GM19468 (cell line): ENCODE measurements around the gene DNAAF8.

Source experiments
- ATAC-seq: cut with Tn5 transposase; IDR thresholded peaks from one replicate; pipeline ENCODE4 v1.9.1; 2021; ENCODE audit warnings: mild to moderate bottlenecking, moderate library complexity, moderate number of reproducible peaks; ENCODE audit not compliant: unreplicated experiment; ENCODE audit errors: extremely low read depth

The DNAAF8 gene

DNA sequence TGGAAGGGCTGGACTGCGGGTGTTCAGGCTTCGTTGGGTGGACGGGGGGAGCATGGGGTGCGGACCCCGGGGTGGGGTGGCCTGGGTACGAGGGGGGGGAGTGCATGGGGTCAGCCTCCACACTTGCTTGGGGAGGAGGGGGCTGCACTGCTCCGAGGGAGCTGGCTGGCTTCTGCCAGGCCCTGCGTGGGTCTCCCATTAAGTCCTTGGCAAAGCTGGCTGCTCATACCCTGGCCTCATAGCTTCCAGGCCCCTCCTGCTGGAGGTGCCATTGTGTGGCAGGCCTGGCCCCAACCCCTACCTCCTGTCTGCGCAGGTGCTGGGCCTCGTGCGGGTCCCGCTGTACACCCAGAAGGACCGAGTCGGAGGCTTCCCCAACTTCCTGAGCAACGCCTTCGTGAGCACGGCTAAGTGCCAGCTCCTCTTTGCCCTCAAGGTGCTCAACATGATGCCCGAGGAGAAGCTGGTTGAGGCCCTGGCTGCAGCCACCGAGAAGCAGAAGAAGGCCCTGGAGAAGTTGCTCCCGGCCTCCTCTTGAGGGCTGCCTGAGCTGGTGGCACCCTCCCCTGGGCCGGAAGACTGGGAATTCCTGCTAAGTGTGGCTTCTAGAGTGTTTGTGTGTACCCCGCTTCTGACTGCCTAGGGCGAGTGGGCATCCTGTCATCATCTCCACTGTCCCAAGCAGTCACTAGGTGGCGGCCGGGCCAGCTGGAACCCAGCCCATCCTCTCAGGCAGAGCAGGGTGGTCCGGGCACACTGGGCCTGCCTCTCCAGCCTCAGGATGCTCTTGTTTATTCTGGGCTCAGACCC, 39.5 kb upstream of the DNAAF8 start:
- ATAC-seq = no peak

DNA sequence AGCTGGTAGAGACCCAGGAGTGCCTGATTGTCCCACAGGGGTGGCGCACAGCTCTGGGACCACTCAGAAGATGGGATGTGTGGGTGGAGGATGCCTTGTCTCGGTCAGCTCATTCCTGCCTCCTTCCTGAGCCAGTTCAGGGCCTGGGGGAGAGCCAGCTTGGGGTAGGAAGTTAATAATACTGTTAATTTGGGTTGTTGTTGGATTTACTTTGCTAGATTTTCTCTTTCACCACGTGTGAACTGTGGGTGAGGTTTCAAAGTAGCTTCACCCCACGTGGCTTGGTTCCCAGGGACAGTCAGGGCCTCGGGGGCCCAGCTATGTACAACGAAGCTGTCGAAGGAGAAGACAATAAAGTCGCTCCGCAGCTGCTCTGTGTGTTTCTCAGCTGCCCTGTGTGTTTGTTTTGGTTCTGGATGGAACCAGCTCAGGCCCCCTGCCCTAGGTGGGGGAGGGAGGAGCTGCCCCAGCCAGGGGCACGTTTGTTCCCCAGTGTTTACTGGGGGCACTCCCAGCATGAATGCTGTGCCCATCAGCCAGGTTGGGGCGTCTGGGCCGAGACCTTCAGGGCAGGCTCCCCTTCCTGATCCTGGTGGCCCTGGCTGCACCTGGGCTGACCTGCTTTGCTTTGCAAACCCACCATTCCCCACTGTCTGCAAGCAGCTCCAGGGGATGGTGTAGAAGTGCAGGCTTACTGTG, 38.7 kb upstream of the DNAAF8 start:
- no peak for ATAC-seq

DNA sequence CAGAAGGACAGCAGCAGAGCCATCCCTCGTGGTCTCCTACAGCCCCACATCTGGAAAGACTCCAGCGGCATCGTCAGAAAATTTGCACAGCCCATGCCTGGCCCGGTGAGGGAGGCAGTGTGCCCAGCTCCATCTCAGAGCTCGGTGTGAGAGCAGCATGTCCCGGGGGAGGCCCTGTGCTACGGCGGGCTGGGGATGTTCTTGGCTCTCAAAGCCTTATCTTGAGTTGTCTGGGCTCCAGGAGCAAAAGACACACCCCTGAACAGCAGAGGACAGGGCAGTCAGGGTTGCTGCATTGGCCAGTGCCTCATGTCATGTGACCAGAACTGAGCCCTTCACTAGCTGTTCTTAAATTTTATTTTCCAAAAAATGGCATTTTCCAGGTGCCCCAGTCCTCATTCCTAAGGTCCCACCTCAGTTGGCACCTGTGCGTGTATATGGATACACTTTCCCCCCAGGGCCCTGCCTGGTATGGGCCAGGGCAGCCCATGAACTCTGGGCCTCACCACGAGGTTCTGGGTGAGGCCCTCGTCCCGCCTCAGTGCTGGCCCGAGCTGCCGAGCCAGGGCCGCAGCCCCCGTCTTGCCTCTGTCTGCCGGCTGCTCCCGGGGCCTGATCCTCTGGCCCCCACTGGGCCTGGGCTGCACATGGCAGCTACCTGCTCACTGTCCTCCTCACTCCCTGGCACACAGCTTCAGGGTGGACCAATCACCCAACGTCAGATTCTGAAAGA, 38.0 kb upstream of the DNAAF8 start:
- no peak for ATAC-seq

DNA sequence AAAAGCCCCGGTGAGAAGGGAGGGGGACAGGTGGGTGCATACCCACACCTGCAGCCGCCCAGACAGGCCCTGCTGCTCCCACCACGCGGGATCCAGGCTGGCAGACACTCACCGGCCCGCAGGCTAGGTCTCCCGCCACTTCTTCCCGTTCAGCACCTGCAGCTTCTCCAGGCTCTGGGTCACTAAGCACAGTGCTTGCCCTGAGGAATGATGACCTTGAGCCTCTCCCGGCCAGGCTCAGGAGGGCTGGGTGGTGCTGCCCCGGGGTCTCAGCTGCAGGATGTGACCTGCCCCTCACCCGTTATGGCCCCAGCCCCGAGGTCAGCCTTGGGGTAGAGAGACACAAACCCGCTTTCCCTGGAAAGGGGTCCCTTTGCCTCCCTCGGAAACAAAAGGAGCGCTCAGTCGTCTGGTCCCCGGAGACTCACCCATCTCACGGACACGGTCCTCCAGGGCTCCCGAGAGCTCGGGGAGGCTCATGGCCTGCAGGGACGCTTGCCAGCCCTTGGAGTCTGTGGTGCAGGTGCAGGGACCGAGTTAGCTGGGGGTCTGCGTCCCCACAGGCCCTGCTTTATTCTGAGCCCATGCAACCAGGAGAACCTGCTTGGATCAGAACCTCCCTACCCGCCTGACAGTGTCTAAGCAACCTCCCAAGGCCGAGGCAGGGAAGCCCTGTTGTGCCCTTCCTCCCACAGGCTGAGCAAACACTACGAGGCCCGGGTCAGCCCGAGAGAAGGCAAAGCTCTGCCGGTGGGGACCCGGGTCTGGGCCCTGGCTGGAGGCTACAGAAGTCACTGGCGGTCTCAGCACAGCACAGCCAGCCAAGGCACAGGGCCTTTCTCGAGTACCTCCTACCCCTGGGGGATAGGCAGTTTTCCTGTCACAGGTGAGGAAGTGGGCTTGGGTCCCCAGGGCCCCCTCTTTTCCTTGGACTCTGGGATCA, 37.2 kb upstream of the DNAAF8 start:
- no peak for ATAC-seq

DNA sequence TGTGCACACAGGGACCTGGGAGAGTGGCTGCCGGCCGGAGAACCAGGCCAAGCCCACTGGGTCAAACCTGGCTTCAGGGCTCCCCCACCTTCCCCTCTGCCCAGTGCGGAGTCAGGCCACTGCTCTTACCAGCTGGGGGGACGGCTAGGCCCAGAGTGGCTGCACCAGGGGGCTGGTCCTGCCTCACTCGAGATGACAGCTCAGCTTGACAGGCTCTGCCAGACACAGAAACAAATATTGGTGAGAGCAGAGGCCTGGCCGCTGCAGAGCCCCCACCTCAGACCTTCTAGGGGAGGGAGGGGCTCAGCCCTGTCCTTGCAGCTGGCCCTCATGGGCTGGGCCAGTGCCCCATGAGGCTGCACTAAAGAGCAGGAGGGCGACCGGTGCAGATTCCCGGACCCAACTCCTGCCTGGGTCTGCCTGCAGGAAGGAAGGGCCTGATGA, 36.5 kb upstream of the DNAAF8 start:
- no peak for ATAC-seq

DNA sequence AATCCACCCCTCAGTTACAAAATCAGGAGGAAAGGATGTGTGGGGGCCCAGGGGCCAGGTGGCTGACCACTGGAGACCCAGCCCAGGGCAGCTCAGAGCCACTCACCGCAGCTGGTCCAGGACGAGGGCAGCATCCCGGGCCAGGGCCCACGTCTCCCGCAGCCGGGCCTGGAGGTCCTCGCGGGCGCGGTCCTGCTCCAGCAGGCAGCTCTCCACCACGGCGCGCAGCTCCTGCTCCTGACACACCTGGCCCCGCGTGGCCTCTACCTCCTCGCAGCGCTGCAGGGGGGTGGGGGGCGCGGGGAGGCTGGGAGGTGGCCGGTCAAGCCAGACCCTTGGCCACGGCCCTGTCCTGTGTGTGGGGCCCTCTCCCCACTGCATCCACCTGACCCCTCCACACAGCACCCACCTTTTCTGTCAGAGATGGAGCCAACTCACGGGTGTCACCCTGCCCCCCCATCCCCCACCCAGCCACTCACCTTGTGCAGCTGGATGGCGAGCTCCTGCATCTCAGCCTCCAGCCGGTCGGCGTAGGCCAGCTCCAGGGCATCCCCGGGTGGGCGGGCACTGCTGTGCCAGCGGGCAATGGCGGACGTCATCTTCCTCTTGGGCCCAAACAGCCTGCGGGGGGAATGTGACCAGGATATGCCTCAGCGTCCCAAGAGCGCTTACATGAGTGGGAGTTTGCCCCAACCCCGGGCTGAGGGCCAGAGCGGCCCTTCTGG, 35.9 kb upstream of the DNAAF8 start:
- ATAC-seq = no peak

DNA sequence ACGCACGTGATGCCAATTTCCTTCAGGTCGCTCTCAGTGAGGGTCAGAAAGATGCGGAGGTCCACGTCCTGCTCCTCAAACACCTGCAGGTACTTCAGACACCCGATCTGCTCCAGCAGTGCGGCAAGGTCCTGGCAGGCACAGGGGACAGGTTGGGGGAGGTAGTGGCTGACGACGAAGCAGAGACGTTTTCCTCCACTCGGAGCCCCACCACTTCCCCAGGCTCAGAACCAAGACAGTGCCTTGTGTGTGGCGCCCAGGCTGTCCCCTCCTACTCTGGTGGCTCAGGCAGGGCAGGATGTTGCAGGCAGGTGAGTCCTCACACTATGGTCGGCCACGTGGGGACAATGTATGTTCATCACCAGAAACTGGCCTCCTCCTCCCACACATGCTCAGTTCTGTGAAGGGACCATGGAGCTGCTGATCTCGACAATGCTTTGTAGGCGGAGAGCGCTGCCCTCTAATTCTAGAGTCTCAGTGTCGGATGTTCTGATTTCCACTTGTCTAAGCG, 35.2 kb upstream of the DNAAF8 start:
- no peak for ATAC-seq

DNA sequence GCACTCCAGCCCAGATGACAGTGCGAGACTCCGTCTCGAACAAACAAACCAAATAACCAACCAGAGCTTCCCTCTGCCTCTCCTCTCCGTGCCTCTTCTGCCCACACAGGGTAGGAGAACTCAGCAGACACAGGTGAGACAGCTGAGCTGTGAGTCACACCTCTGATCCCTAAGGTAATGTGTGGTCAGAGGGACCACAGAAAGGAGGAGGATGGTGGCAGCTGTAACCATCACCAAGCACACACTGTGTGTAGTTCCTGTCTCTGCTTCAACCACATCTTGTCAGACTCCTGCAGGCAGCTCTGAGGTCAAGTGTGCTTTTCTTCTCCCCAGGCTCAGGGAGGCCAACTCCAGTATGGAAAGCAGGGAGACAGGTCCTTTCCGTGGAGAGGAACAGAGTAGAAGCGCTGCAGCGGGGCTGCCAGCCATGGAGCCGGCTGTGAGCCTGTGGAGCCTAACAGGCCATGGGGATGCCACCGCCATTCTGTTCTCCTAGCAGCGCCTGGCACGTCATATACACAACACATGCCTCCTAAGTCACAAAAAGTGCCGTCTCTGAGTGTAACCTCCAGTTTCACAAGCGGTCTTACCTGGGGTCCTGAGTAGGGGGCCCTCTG, 33.8 kb upstream of the DNAAF8 start:
- ATAC-seq = no peak

DNA sequence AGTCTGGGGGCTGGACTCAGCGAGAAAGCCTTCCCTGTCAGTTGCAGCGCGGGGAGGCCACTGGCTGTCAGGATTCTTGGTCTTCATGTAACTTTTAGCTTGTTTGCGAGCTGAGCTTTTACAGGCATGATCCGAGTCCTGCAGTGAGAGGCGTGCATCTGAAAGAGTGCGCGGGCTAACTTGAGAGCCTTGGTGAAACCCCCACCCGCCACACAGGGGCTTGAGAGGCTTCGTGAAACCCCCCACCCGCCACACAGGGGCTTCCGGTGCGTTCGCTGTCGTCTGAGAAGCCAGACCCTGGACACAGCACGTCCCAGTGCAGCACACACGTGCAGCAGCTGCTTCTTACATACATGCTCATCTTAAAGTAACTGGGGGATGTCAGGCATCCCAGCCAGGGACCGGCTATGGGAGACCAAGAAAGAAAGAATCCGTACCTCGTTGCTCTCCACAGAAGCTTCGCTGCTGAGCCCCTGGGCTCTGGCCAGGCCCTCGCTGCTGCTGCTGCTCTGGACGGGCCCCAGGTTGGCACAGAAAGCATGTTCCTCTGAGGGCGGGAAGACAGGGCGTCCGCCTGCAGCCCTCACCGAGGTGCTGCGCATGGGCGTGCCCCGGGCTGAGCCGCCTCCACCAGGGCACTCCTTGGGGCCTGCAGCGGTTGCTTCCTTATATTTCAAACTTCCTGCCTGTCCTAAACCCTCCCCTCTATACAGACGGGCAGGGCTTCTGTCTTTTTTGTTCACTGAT, 33.2 kb upstream of the DNAAF8 start:
- no peak for ATAC-seq

DNA sequence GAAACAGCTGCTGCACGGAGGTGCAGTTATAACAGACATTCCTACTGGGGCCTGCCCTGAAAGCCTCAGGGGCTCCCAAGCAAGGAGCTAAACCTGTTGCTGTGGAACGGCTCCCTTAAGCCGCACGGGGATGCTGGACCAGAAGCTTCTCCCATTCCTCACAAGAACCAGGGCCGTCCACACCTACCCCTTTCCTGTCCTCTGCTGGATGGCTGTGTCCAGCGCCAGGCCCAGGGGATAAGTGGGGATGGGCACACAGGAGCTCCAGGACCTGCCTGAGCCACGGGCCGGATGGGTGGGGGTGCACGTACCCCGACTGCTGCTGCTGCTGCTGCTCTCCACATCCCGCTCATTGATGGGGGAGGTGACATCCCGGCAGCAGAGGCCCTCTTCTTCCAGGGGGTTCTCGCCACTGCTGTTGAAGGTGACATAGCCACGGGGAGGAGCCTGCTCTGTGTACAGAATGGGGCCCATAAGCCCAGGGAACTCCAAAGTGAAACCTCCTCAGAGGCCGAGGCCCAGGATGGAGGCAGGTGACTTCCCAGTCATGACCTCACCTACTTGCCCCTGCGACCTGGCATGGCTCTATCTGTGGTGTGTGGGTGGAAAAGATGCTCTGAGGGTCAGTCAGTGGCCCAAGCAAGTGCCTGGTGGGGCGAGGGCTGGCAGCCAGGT, 32.4 kb upstream of the DNAAF8 start:
- ATAC-seq = no peak

DNA sequence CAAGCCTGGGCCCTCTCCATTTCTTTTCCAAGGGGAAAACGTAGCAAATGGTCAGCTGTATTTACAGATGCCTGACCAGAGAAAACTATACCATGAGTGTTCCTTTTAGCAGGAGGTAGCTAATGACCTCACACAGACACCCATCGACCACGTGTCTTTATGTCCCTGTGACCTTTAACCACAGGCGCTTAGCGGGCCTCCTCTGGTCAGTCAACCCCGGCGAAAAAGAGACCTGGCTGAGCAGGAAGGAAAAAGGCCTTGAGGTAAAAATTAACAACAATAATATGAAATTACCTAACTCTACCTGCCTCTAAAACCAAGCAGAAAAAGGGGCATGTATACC, 31.9 kb upstream of the DNAAF8 start:
- ATAC-seq = no peak

DNA sequence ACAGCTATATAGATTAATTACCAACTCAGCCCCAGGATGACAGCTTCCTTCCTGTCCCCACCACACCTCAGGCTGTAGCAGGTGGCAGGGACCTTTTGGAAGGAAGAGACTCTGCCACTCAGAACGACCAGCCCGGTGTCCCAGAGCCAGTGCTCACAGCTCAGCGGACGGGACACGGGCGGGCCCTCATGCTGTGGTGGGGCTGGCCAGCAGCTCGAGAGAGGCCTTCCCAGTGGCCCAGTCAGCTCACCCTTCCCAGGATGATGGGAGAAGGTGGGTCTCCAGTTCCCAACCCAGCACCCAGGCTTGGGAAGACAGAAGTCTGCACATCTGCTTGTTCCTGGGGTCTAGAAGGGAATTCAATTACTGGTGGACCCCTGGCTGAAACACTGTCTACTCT, 30.4 kb upstream of the DNAAF8 start:
- no peak for ATAC-seq

DNA sequence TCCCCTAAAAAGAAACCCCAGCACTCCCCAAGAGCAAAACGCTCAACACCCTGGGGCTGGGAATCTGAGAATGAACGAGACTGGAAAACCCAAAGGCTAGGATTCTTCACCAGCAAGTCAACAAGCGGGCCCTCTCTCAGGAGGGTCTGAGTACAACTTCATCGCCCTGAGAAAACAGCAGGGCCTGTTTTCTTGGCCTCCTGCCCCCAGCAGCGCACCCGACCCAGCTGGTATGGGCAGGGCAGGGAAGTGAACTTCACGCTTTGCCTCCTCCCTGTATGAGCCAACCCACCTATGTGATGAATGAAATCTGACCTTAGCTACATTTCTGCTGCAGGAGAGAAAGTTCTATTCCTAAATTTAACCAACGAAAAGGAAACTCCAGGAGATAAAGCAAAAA, 29.8 kb upstream of the DNAAF8 start:
- no peak for ATAC-seq

DNA sequence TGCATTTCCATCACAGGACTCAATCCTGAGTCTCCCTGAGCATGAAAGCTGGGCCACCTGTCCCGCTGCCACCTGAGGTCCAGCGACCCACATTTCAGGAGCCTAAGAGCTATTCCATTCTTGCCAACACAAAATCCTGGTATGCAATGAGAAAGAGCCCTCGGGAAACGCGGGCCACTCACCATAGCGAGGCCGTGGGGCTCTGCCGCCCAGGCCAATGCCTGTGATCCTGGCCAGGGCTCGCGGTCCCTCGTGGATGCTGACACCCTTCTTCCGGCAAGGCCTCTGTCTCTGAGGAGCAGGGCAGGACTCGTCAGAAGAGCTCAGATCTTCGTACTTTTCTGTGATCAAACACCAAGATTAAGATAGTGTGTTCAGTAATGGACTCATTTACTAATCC, 29.4 kb upstream of the DNAAF8 start:
- ATAC-seq = no peak

DNA sequence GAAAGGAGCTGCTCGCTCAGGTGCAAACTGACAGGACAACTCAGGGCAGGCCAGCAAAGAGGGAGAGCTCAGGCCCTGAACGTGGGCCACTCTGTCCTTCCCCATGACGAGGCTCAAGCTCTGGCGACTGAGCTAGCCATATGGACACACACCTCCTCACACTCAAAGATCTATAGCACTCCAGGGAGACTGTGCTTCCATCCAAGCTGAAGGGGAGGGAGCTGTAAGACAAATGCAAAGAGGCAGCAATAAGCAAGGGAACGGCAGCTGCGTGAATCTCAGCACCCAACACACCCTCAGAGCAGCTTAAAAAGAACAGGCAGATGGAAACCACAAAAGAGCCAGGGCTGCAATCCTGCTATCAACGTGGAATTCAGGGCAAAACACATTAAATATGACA, 27.5 kb upstream of the DNAAF8 start:
- ATAC-seq = no peak

DNA sequence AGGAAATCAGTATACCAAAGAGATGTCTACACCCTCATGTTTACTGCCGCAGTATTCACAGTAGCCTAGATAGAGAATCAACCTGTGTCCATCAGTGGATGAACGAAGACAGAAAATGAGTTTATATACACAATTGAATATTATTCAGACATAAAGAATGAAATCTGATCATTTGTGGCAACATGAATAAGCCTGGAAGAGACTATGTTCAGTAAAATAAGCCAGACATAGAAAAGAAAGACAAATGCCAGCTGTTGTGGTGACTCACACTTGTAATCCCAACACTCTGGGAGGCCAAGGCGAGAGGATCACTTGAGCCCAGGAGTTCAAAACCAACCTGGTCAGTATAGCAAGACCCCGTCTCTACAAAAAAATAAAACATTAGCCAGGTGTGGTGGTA, 24.9 kb upstream of the DNAAF8 start:
- ATAC-seq = no peak

DNA sequence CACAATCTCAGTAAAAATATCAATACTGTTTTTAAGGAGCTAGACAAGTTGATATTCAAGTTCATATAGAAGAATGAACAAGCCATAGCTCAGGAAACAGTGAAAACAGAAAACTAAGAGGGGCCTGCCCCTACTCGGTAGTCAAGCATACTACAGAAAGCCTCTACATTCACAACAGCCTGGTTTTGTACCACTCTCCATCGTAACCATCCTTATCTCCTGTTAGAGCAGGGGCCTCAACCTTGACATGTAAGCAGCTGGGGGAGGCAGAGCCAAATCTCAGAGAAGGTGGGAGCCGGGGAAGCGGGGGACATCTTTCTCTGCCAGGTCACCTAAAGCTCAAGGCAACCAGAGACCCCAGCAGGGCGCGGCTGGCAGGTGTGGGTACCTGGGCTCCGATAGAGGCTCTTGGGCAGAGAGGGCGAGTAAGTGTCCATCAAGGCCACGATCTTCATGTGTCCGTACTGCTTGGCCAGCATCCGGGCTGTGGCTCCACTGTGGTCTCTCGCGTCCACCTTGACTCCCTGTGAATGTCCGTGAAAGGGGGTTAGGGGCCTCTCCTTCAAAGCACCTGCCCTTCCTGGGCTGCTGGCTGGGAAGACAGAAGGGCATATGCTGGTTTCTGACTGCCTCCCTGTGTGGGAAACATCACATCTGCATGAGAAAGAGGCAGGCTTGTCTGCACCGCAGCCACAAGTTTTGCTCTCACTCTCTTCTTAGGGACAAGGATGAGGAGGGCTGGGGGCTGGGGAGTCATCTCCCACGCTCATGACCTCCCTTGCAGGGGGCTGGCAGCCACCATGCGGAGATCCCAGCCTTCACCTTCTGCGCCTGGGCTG, 20.5 kb upstream of the DNAAF8 start:
- ATAC-seq = no peak
